GM23338 (cell line): ENCODE results near the gene FAM81A. TPM values are rescaled to one million over a fixed set of nuclear protein-coding genes. Genes with fewer than 3 reads are reported as not detected.

Experiments used
- ATAC-seq: fragments of 200-7000 bp; cut with Tn5 transposase; 3 replicates; pipeline ENCODE4 v1.9.1; 2020
- DNase-seq: peaks from one replicate; pipeline ENCODE4 v3.0.0-alpha.2; 2015; ENCODE audit warnings: low spot score
- H2AFZ ChIP-seq: fragments of 200-600 bp; sonication (generic); 2 replicates; pipeline ENCODE4 v1.8.0; 2016; ENCODE audit warnings: antibody characterized with exemption, mild to moderate bottlenecking, moderate library complexity
- H3F3A ChIP-seq: fragments of 200-600 bp; sonication (generic); replicated peaks from 2 replicates; pipeline ENCODE4 v1.8.0; 2017; ENCODE audit warnings: antibody characterized with exemption, mixed run types, low read depth
- H3K27ac ChIP-seq: fragments of 200-600 bp; sonication (generic); 2 replicates; pipeline ENCODE4 v1.6.1; 2016; ENCODE audit warnings: low read depth
- H3K27me3 ChIP-seq: fragments of 200-600 bp; sonication (generic); 2 replicates; pipeline ENCODE4 v1.8.0; 2016; ENCODE audit warnings: mild to moderate bottlenecking, mixed run types, moderate library complexity; ENCODE audit not compliant: insufficient read depth
- H3K36me3 ChIP-seq: fragments of 200-600 bp; sonication (generic); 2 replicates; pipeline ENCODE4 v1.8.0; 2016; ENCODE audit warnings: mild to moderate bottlenecking; ENCODE audit not compliant: insufficient read depth
- H3K4me1 ChIP-seq: fragments of 200-600 bp; sonication (generic); 2 replicates; pipeline ENCODE4 v1.8.0; 2016; ENCODE audit warnings: mild to moderate bottlenecking, moderate library complexity; ENCODE audit not compliant: insufficient read depth
- H3K4me2 ChIP-seq: fragments of 200-600 bp; sonication (generic); 2 replicates; pipeline ENCODE4 v1.7.1; 2017; ENCODE audit warnings: mixed run types
- H3K4me3 ChIP-seq: fragments of 200-600 bp; sonication (generic); 2 replicates; pipeline ENCODE4 v1.6.1; 2016; ENCODE audit warnings: mixed run types
- H3K79me2 ChIP-seq: fragments of 200-600 bp; sonication (generic); replicated peaks from 2 replicates; pipeline ENCODE4 v1.8.0; 2017; ENCODE audit warnings: mild to moderate bottlenecking; ENCODE audit not compliant: insufficient read depth
- H3K9me2 ChIP-seq: fragments of 200-600 bp; sonication (generic); 2 replicates; pipeline ENCODE4 v1.8.0; 2017; ENCODE audit not compliant: insufficient read depth
- H4K20me1 ChIP-seq: fragments of 200-600 bp; sonication (generic); replicated peaks from 2 replicates; pipeline ENCODE4 v1.8.0; 2017; ENCODE audit warnings: mild to moderate bottlenecking; ENCODE audit not compliant: insufficient read depth
- H3K27ac Mint-ChIP-seq: 2 replicates; pipeline ENCODE4 v1.8.0; 2020; ENCODE audit warnings: inconsistent platforms, mild to moderate bottlenecking, moderate library complexity, mixed read lengths
- H3K27me3 Mint-ChIP-seq: 3 replicates; pipeline ENCODE4 v1.8.0; 2022; ENCODE audit warnings: low read depth, mild to moderate bottlenecking, moderate library complexity, mixed read lengths, inconsistent platforms; ENCODE audit not compliant: insufficient read depth, poor library complexity
- H3K36me3 Mint-ChIP-seq: 3 replicates; pipeline ENCODE4 v1.8.0; 2021; ENCODE audit warnings: low read depth, mild to moderate bottlenecking, inconsistent platforms, moderate library complexity, mixed read lengths
- H3K4me1 Mint-ChIP-seq: 3 replicates; pipeline ENCODE4 v1.8.0; 2020; ENCODE audit warnings: mild to moderate bottlenecking, inconsistent platforms, mixed read lengths
- H3K4me3 Mint-ChIP-seq: 3 replicates; pipeline ENCODE4 v1.8.0; 2021; ENCODE audit warnings: moderate library complexity, mild to moderate bottlenecking, inconsistent platforms, mixed read lengths
- H3K9me3 Mint-ChIP-seq: 3 replicates; pipeline ENCODE4 v1.8.0; 2020; ENCODE audit warnings: moderate library complexity, mild to moderate bottlenecking, inconsistent platforms, mixed read lengths
- CREB1 ChIP-seq: fragments of 250-450 bp; sonication (Bioruptor Pico); IDR thresholded peaks from 2 replicates; pipeline ENCODE4 v1.5.0; 2020; ENCODE audit warnings: low read depth, mild to moderate bottlenecking, moderate library complexity
- EZH2 ChIP-seq: fragments of 200-600 bp; sonication (generic); IDR thresholded peaks from one replicate; pipeline ENCODE4 v1.8.0; 2017; ENCODE audit warnings: antibody characterized with exemption, mild to moderate bottlenecking, low read depth; ENCODE audit not compliant: unreplicated experiment
- EZH2phosphoT487 ChIP-seq: fragments of 200-600 bp; sonication (generic); IDR thresholded peaks from one replicate; pipeline ENCODE4 v1.8.1; 2018; ENCODE audit warnings: antibody characterized with exemption; ENCODE audit not compliant: unreplicated experiment
- STAT1 ChIP-seq: IDR thresholded peaks from one replicate; pipeline ENCODE4 v1.6.1; 2016; ENCODE audit warnings: antibody characterized with exemption; ENCODE audit not compliant: unreplicated experiment
- ZNF114 ChIP-seq: fragments of 250-450 bp; sonication (Bioruptor Pico); IDR thresholded peaks from 2 replicates; pipeline ENCODE4 v1.5.0; 2020; ENCODE audit warnings: mild to moderate bottlenecking, moderate library complexity
- ZNF331 ChIP-seq: fragments of 250-450 bp; sonication (Bioruptor Pico); IDR thresholded peaks from 2 replicates; pipeline ENCODE4 v1.5.0; 2020; ENCODE audit warnings: low read depth, mild to moderate bottlenecking, moderate library complexity
- polyA plus RNA-seq: library from polyadenylated mRNA; unstranded; fragments of >200 nt; fragmentation: Nextera tagmentation; extraction: Ambion mirVana; gene quantifications from 2 replicates; pipeline ENCODE4 v1.2.1, GENCODE V29; 2016
- total RNA-seq: library from RNA; depleted of rRNA; stranded (reverse); fragments of >200 nt; shearing (Covaris generic); gene quantifications from 2 replicates; pipeline ENCODE4 v1.2.3, GENCODE V29; 2014
- TF ChIP-seq, protein P1 (sequence below): IDR thresholded peaks from one replicate; pipeline ENCODE4 v1.6.1; 2018; ENCODE audit warnings: antibody characterized with exemption; ENCODE audit not compliant: unreplicated experiment
- TF ChIP-seq, protein P2 (sequence below): fragments of 250-450 bp; sonication (Bioruptor Pico); IDR thresholded peaks from 2 replicates; pipeline ENCODE4 v1.5.0; 2020; ENCODE audit warnings: mild to moderate bottlenecking, moderate library complexity
- TF ChIP-seq, protein P3 (sequence below): IDR thresholded peaks from 2 replicates; pipeline ENCODE4 v1.6.1; 2016; ENCODE audit warnings: antibody characterized with exemption

The FAM81A gene
- total and polyA plus RNA-seq, 2 experiments from 2014 or later = 0.73 to 4.1 TPM

DNA sequence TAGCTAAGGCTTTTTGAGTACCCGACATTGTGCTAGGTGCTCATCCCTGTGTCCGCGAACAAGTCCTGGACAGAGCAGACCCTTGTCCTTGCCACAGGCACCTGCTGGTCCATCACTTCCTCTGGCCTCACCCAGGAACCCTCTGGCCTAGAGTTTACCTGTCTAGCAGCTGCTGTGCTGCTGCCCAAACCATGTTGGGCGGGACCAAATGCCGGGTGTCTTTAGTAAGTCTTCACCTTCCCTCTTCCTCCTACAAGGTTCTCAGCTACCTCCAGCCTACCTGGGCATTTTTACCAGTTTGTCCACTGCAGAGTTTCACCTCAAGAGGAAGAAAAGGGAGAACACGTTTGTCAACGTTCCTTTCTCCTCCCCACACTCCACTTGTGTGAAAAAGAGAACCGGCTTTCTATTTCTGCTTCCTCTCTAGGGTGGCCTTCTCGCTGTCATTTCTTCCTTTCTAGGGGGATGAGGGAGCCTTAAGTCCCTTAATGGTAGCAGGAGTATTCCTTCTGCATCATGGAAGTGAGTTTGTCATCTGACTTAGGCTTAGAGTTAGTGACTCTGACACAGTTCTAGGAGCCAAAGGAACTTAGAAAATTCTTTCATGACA lies 93.2 kb downstream of the FAM81A start:
- H3K27ac Mint-ChIP-seq = no peak overlapping the region
- ATAC-seq (no peak), DNase-seq (no peak)
- Histone ChIP-seq H3K27ac (no peak overlapping the region), H3K4me1 (no peaks in the 10 kb centered on the region), H3K79me2 (no peaks in the 10 kb centered on the region), H3F3A (no peaks in the 10 kb centered on the region), H3K4me2 (no peak overlapping the region), H3K9me2 (no peaks in the 10 kb centered on the region), H3K4me3 (no peak overlapping the region), H3K36me3 (no peaks in the 10 kb centered on the region), H2AFZ (no peak overlapping the region), H3K27me3 (no peaks in the 10 kb centered on the region), H4K20me1 (no peaks in the 10 kb centered on the region)
- TF ChIP-seq STAT1 (no peak), ZNF331 (no peak), EZH2phosphoT487 (no peak), ZNF114 (CRISPR knock-in tag) (no peak), EZH2 (no peak), CREB1 (CRISPR knock-in tag) (no peak)
- TF ChIP-seq, protein P1, sequence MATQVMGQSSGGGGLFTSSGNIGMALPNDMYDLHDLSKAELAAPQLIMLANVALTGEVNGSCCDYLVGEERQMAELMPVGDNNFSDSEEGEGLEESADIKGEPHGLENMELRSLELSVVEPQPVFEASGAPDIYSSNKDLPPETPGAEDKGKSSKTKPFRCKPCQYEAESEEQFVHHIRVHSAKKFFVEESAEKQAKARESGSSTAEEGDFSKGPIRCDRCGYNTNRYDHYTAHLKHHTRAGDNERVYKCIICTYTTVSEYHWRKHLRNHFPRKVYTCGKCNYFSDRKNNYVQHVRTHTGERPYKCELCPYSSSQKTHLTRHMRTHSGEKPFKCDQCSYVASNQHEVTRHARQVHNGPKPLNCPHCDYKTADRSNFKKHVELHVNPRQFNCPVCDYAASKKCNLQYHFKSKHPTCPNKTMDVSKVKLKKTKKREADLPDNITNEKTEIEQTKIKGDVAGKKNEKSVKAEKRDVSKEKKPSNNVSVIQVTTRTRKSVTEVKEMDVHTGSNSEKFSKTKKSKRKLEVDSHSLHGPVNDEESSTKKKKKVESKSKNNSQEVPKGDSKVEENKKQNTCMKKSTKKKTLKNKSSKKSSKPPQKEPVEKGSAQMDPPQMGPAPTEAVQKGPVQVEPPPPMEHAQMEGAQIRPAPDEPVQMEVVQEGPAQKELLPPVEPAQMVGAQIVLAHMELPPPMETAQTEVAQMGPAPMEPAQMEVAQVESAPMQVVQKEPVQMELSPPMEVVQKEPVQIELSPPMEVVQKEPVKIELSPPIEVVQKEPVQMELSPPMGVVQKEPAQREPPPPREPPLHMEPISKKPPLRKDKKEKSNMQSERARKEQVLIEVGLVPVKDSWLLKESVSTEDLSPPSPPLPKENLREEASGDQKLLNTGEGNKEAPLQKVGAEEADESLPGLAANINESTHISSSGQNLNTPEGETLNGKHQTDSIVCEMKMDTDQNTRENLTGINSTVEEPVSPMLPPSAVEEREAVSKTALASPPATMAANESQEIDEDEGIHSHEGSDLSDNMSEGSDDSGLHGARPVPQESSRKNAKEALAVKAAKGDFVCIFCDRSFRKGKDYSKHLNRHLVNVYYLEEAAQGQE = no peak
- TF ChIP-seq, protein P2, sequence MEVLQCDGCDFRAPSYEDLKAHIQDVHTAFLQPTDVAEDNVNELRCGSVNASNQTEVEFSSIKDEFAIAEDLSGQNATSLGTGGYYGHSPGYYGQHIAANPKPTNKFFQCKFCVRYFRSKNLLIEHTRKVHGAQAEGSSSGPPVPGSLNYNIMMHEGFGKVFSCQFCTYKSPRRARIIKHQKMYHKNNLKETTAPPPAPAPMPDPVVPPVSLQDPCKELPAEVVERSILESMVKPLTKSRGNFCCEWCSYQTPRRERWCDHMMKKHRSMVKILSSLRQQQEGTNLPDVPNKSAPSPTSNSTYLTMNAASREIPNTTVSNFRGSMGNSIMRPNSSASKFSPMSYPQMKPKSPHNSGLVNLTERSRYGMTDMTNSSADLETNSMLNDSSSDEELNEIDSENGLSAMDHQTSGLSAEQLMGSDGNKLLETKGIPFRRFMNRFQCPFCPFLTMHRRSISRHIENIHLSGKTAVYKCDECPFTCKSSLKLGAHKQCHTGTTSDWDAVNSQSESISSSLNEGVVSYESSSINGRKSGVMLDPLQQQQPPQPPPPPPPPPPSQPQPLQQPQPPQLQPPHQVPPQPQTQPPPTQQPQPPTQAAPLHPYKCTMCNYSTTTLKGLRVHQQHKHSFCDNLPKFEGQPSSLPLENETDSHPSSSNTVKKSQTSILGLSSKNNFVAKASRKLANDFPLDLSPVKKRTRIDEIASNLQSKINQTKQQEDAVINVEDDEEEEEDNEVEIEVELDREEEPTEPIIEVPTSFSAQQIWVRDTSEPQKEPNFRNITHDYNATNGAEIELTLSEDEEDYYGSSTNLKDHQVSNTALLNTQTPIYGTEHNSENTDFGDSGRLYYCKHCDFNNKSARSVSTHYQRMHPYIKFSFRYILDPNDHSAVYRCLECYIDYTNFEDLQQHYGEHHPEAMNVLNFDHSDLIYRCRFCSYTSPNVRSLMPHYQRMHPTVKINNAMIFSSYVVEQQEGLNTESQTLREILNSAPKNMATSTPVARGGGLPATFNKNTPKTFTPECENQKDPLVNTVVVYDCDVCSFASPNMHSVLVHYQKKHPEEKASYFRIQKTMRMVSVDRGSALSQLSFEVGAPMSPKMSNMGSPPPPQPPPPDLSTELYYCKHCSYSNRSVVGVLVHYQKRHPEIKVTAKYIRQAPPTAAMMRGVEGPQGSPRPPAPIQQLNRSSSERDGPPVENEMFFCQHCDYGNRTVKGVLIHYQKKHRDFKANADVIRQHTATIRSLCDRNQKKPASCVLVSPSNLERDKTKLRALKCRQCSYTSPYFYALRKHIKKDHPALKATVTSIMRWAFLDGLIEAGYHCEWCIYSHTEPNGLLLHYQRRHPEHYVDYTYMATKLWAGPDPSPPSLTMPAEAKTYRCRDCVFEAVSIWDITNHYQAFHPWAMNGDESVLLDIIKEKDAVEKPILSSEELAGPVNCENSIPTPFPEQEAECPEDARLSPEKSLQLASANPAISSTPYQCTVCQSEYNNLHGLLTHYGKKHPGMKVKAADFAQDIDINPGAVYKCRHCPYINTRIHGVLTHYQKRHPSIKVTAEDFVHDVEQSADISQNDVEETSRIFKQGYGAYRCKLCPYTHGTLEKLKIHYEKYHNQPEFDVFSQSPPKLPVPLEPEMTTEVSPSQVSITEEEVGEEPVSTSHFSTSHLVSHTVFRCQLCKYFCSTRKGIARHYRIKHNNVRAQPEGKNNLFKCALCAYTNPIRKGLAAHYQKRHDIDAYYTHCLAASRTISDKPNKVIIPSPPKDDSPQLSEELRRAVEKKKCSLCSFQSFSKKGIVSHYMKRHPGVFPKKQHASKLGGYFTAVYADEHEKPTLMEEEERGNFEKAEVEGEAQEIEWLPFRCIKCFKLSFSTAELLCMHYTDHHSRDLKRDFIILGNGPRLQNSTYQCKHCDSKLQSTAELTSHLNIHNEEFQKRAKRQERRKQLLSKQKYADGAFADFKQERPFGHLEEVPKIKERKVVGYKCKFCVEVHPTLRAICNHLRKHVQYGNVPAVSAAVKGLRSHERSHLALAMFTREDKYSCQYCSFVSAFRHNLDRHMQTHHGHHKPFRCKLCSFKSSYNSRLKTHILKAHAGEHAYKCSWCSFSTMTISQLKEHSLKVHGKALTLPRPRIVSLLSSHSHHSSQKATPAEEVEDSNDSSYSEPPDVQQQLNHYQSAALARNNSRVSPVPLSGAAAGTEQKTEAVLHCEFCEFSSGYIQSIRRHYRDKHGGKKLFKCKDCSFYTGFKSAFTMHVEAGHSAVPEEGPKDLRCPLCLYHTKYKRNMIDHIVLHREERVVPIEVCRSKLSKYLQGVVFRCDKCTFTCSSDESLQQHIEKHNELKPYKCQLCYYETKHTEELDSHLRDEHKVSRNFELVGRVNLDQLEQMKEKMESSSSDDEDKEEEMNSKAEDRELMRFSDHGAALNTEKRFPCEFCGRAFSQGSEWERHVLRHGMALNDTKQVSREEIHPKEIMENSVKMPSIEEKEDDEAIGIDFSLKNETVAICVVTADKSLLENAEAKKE (CRISPR knock-in tag) = no peak
- TF ChIP-seq, protein P3, sequence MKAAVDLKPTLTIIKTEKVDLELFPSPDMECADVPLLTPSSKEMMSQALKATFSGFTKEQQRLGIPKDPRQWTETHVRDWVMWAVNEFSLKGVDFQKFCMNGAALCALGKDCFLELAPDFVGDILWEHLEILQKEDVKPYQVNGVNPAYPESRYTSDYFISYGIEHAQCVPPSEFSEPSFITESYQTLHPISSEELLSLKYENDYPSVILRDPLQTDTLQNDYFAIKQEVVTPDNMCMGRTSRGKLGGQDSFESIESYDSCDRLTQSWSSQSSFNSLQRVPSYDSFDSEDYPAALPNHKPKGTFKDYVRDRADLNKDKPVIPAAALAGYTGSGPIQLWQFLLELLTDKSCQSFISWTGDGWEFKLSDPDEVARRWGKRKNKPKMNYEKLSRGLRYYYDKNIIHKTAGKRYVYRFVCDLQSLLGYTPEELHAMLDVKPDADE = no peak
- H3K27me3 Mint-ChIP-seq = peaks cover 3% of the 10 kb centered on the region
- H3K4me1 Mint-ChIP-seq = no peaks in the 10 kb centered on the region; the same call in 2 of the 3 replicates
- no peaks in the 10 kb centered on the region for H3K36me3 Mint-ChIP-seq
- no peak overlapping the region for H3K4me3 Mint-ChIP-seq
- H3K9me3 Mint-ChIP-seq = no peaks in the 10 kb centered on the region
